Stimulated activated naive CD8-positive, alpha-beta T cell treated with anti-CD3 and anti-CD28 coated beads, Interleukin-15, Interleukin-2, amounts not matched to agents 100 ng/mL and 50 ng/mL, for 24 hours (primary cell): ENCODE data around the gene SMIM10L2A.

Experiments
- H3K27ac Mint-ChIP-seq: one replicate; pipeline ENCODE4 v1.8.0; 2021; ENCODE audit warnings: mild to moderate bottlenecking, mixed read lengths
- H3K27me3 Mint-ChIP-seq: one replicate; pipeline ENCODE4 v1.8.0; 2021; ENCODE audit warnings: mixed read lengths
- H3K36me3 Mint-ChIP-seq: one replicate; pipeline ENCODE4 v1.8.0; 2021; ENCODE audit warnings: low read depth, mixed read lengths
- H3K4me1 Mint-ChIP-seq: one replicate; pipeline ENCODE4 v1.8.0; 2021; ENCODE audit warnings: low read depth, mixed read lengths
- H3K4me3 Mint-ChIP-seq: one replicate; pipeline ENCODE4 v1.8.0; 2021; ENCODE audit warnings: mild to moderate bottlenecking, mixed read lengths
- H3K9me3 Mint-ChIP-seq: one replicate; pipeline ENCODE4 v1.8.0; 2021; ENCODE audit warnings: mixed read lengths

The SMIM10L2A gene

DNA sequence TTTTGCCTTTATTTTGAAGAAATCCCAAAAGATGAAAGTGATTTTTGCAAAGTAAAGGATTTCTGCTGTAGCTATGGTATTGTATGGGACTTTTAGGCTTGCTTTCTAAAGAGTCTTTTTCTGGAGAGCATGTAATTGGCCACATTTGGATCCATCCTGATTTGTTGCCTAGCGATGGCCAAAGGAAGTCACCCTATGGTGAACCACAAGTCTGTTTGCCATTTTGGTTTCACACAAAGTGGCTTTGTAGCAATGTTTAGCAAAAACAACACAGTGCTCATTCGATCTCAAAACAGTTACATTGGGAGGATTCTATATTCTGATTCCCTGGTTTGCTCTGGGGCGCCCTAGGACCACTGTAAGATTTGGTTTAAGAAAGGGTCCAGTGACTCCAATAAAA, 54.6 kb downstream of the SMIM10L2A start:
- Mint-ChIP-seq H3K4me1 (no peaks in the 10 kb centered on the region), H3K27me3 (no peaks in the 10 kb centered on the region), H3K27ac (no peak overlapping the region), H3K9me3 (no peaks in the 10 kb centered on the region), H3K4me3 (no peak overlapping the region), H3K36me3 (no peaks in the 10 kb centered on the region)

DNA sequence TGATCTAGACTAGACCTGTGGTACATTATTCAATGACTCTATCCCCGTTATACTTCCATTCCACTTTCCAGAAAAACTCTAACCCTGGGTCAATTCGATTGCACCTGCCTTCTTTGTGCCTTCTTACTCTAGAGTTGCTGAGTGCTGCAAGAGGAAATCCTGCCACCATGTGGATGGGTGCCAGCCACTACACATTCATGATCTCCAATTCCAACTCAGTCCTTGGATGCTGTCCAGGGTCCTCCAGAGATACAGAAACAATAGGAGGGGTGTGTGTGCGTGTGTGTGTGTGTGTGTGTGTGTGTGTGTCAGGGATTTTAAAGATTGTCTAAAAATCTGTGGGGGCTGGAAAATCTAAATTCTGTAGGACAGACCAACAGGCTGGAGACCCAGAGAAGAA, 55.8 kb downstream of the SMIM10L2A start:
- Mint-ChIP-seq H3K27me3 (no peaks in the 10 kb centered on the region), H3K9me3 (no peaks in the 10 kb centered on the region), H3K4me3 (no peak overlapping the region), H3K27ac (no peak overlapping the region), H3K4me1 (no peaks in the 10 kb centered on the region), H3K36me3 (no peaks in the 10 kb centered on the region)
